GM15510 (cell line): ENCODE data around the gene LDB2.

Experiments
- POLR2A ChIP-seq: IDR thresholded peaks from 3 replicates; pipeline ENCODE4 v1.6.1; 2011; ENCODE audit warnings: borderline replicate concordance; ENCODE audit not compliant: insufficient read length; ENCODE audit errors: extremely low read depth

LDB2 gene

DNA sequence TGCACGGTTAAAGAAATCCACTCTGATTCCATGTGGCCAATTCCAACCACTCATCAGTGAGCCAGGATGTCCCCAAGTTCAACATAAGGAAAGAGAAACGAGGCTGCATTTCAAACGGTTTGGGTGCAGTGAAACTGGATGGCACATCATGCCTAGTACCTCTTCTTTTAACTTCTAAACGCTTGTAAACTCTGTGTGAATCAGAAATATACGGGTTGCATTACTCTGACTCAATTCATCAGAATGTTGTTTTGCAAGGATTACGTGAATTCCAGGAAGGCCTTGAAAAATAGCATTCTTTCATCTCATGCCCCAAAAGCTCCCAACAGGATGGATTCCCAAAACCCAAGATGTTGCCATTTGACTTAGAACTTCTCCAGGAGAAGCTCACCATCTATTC is 270.4 kb downstream of the LDB2 start:
- TF ChIP-seq POLR2A: no peak

DNA sequence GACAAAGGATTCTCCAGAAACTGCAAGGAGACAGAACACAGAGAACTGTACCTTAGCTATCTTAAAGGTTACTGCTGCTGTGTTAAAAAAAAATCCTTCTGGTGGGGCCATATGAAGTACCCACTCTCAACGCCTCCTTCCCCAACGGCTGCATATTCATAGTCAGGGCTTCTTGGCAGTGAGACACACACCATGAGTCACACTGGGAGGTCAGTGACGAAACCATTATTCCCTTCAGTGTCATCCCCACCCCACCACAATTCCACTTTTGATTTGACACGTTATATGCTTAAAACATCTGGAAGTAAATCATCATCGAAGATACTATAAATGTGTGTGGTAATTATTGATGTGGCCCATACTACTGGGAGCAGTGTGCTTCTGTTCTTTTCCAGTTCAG is 271.5 kb downstream of the LDB2 start:
- TF ChIP-seq POLR2A: no peak

DNA sequence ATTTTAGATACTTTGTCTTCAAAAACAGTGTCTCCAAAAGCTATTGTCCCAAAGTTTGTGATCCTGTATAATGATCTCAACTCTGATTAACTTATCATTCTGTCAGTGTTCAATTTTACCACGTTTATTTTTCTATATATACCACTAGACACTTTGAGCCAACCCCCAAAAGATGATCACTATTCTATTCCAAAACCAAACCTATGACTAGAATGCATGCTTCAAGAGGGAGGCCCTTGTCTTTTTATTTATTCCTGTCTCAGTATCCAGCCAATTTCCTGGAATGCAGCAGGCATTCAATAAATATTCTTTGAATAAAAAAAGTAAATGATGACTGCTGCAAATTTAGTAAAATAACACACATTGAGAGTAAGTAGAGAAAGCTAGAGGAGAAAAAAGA is 275.6 kb downstream of the LDB2 start:
- no peak for TF ChIP-seq POLR2A

DNA sequence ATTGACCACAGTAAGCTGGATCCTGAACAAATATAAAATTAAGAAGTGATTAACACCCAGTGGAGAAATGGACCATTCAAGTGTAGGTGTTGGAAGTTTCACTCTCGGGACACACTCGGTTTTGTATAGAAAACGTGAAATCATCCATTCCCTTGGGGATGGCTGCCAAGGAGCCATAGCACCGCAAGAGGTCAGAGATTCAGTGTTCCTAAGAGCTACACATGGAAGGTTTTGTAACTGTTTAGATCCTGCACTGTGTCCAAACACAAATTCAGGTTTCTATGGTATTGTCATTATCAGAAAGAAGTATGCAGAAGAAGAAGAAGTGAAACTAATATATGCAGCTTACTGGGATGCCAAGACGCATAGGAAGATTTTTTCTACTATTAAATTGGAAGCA is 281.0 kb downstream of the LDB2 start:
- TF ChIP-seq POLR2A: no peak

DNA sequence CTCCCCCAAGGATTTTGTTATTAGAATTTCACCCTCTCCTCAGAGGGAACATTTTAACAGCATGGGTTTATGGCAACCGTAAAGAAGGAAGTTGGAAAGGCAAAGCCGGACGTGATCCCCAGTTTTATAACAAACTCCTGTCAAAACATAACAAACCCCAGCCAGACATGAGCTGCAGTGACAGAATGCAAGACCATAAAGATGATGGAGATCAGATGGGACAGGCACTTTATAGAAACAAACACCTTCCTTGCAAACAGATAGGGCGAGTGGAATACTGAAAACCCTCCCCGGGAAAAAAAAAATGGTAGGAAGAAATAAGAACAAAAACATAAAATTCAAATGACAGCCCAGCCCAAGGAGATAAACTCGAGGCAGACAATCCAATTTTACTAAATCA is 281.4 kb downstream of the LDB2 start:
- no peak for TF ChIP-seq POLR2A

DNA sequence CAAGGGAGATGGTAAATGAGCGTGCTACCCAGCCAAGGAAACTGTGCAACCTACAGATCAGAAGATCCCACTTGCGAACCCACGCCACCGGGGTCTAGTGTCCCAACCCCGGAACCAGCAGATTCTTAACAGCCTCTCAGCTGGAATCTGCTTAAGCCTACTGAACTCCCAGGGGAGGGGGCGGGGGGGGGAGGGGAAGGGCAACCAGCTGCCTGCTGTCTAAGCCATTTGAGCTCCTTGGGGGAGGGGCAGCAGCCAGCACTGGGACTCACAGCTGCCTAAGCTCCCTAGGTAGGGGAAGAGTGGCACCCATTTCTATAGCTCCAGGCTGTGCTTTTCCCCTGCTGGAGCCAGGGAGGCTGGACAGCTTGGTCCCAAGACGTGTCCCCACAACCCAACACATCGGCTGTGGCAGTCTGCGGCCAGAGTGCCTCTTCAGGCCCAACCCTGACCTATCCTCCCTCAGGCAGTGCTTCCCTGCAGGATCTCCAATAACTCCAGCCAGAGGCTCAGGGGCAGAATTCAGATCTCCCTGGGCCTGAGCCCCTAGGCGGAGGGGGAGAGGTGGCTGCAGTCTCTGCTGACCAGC is 289.2 kb downstream of the LDB2 start:
- no peak for TF ChIP-seq POLR2A

DNA sequence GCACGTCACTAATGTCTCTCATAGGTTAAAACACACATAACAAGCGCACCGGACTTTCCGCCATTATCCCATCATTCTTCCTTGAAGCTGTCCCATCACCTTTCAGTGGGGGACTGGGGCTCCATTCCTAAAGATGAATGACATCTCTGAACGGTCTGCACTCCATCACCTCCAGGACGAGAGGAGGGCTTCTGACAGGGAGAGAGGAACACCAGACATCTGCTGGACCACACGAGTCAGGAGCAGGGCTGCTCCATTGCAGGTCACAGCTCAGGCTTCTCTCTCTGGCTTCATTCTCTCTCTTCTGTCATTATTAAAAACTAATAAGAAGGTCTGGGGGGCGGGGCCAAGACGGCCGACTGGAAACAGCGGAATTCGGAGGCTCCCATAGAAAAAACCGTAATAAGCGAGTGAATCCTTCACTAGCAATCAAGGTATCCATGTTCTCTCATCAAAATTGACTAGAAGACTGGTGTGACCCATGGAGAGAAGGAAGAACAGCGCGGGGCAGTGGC is 289.8 kb downstream of the LDB2 start:
- no peak for TF ChIP-seq POLR2A

DNA sequence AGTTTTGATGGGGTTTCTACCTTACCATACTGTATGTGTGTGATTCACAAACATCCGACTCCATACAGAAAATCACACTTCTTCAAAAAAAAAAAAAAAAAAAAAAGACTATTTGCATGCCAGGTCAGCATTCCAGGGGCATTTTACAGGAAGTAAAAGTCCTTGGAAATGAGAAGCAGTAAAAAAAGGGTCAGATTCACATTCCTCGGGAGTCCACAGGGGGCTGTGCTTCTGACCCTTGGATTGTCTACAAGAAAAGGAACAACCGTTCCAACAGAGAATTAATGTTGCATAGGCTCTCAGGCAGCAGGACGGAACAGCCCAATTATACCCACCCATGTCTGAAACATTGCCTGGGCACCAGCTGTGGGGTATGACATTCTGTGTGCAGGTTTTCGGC is 290.3 kb downstream of the LDB2 start:
- no peak for TF ChIP-seq POLR2A

DNA sequence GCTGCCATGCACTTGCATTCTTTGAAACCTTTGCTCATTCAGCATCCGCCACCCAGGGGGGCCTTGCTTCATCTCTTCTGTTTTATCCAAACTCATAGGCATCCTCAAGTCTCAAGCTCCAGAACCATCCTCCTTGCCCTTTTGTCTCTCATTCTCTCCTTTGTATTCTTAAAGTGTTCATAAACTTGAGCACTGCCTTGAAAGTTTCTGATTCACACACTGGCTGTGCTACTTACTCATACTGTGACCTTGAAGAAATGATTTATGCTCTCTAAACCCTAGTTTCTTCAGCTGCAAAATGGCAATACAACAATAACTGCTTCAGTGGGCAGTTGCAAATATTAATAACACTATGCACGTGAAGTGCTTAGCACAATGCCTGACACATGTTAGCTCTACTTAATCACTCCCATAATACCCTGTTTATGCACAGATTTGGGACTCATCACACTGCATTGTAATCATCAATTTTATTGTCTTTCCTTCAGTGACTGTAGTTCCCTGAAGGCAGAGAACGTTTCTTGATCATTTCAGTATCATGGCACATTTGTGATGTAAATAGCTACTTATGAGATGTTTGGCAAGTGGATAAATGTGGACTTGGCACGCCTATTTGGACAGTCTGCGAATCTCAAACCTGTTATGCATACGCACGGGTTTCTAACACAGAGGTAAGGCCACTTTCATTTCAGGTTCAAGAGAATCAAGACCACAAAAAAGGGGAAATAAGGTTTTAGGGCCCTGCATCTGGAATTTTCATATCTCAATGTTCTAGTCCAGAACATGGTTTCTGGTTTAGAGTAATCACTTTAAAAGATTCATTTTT is 291.0 kb downstream of the LDB2 start:
- no peak for TF ChIP-seq POLR2A

DNA sequence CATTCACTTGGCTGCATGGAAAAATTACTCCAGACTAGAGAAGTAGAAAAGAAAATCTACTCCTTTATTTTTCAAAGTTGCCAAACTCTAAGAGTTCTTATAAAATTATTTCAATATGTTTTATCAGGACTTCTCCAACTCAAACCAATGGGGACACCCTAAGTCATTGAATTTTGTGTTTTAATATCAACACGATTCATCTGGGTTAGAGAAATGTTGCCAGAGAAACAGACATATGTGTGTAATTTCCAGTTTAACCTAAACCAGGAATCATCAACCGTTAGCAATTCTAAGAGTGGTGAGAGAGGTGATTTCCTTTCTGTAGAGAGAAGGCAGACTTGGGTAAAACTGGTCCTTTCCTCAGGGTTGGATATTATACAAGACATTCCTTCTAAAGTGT is 291.8 kb downstream of the LDB2 start:
- no peak for TF ChIP-seq POLR2A

DNA sequence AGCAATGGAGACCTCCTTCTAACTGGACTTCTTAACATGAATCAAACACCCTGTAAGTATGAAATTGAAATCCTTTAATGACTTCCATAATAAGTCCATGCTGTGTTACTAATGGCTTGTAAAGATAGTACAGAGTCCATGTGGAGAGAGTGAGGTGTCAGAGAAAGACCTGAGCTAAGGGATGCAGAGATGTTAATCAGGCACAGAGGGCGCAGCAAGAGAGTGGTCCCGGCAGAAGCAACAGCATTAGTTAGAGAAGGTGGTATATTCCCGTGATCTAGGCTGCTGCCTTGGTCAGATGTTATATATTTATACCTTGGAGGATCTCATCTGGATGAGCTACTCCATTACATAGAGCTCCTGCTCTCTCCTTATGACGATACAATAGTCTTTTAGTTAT is 295.3 kb downstream of the LDB2 start:
- TF ChIP-seq POLR2A: no peak

DNA sequence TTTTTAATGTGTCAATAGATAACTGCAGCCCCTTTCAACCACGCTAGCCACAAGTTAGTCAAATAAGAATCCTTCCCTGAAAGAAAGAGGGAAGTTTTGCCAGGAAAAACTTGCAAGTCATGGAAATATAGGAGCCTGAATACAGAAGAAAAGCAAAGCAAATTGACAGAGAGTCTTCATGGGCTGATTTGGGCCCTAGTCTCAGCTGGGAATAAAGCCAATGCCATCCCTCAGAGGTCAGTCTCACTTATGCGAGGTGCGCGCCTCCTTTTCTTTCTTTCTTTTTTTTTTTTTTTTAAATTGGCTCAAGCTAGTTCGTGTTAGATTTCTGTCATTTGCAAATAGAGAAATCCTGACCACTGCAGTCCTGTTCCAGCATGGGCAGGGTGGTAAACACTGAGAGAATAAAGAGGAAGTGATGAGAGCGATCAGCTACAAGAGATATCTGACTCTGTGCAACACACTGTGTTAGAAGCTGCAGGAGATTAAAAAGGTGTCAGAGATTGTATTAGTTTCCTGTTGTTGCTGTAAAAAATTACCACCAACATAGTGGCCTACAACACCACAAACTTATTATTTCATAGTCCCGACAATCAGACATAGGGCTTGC is 299.7 kb downstream of the LDB2 start:
- TF ChIP-seq POLR2A: no peak

DNA sequence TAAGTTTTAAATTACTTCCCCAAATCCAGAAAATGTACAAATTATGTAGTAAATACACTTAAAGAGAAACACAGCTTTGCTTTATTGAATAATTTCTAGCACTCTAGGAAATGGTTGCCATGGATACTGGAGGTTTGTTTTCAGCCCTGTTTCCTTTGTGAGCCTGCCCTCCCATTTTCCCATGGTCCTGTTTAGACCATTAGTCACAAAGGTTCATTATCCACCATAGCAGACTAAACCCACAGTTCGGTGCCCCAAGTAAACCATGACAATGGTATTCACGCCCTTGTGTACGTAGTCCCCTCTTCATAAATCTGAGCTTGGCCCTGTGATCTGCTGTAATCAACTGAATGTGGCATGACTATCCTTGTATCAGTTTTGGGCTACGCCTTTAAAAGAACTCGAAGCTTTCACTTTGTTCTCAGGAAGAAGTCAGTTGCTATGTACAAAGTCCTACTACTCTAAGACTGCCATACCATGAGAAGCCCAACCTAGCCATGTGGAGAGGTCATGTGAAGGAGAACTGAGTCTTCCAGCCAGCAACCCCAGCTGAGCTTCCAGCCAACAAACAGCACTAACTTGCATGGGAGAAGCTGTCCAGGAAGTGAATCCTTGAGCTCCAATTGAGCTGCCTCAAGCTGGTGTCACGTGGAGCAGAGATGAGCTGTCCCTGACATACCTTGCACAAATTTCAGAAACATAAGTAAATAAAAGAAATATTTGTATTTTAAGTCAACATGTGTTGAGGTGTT is 300.4 kb downstream of the LDB2 start:
- TF ChIP-seq POLR2A: no peak

DNA sequence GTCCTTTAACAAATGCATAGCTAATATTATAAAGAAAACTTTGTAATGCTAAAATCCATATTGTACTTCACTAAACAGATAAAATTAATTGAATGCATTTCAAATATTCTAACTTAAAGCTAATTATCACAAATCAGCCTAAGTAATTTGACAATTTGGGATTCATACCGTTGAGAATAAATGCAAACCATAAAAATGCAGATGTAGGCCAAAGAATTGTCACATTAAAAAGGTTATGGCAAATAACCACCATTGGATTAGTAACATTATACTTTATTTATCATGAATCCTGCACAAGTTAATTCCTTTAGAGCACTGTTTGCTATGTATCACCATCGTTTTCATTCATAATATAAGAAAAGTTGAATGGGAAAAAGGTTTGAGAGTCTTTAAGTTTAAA is 301.0 kb downstream of the LDB2 start:
- no peak for TF ChIP-seq POLR2A

DNA sequence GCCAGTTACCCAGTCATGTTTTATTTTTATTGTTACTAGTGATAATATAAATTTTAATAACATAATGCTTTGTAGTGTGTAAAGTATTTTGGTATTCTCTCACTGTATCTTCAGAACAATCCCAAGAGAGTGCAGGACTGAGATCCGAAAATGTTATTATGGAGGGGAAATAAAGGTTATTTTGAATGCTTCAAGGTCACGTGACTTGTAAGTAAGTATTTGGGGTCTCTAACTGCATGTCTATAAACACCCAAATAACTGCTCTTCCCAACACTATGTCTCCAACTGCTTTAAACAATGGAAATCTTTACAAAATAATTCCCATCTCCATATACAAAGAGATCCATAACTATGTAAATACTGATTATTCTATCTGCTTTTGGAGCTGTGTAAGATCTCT is 302.2 kb downstream of the LDB2 start:
- TF ChIP-seq POLR2A: no peak
